Amniotic stem cell (primary cell): ENCODE results near the gene CHTF8.

Experiments used
- DNase-seq: peaks from one replicate; lab custom pipeline; 2025; lab: John Stamatoyannopoulos, UW

Gene CHTF8

DNA sequence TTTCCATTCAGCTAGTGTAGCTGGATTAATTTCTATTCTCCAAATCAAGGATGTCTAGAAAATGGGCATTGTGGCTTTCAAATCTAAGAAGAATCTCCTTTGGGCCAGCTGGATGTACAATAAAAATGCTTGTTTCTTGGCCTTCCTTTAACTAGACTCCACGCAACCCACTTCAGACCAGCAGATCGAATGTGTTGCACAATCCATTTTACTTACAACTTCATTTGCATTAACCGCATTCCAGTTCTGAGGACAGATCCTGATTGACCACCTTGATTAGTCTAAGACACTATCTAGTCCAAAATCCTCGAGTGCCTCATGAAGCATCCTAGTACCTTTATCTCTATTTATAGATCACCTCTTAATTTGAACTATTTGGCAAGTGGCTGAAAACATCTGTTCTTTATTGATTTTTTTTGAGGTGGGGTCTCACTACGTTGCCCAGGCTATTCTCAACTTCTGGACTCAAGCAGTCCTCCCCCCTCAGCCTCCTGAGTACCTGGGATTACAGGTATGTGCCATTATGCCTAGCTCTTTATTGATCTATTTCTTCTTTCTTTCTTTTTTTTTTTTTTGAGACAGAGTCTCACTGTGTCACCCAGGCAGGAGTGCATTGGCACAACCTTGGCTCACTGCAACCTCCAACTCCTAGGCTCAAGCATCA, 47.2 kb downstream of the CHTF8 start:
- no peak for DNase-seq

DNA sequence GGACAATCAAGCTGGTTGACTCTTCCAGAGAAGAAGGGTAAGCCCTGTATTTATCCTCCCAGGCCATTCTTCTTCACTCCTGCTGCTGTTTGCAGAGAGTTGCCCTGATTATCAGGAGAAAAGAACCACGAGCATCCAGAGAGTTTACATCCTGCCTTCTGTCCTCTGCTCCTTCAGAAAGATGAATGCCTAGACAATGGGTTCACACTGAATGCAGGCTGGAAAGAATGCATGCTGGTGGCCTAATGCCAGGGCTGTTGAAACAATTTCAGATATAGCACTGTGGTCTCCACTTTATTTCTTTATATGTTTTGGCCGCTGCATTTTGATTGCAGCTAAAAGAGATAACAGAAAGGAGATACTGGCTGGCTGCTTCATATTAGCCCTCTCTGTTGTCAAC, 48.1 kb downstream of the CHTF8 start:
- no peak for DNase-seq

DNA sequence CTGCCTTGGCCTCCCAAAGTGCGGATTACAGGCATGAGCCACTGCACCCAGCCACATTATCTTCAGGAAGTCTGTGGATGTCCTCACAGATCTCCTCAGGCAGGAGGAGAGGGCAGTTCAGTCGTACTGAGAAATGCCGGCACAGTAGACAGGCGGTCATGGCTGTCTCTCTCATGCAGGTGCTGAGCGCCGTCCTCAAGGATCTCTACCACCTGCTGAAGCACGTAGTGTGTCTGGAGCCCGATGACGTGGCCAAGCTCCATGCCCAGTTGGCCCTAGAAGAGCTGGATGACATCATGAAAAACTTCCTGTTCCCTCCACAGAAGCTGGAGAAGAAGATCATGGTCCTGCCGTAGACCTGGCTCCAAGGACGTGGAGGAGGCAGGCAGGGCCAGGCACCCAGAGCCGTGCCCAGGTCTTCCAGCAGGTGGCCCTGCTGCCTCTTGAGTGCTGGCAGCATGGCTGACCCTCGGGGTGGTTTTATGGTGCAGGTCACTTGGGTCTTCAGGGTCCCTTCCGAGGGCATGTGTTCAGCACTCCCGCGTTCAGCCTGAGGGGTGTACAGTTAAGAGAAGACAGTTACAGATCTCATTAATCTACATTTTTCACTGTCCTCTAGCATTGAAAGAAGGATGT, 49.0 kb downstream of the CHTF8 start:
- no peak for DNase-seq

DNA sequence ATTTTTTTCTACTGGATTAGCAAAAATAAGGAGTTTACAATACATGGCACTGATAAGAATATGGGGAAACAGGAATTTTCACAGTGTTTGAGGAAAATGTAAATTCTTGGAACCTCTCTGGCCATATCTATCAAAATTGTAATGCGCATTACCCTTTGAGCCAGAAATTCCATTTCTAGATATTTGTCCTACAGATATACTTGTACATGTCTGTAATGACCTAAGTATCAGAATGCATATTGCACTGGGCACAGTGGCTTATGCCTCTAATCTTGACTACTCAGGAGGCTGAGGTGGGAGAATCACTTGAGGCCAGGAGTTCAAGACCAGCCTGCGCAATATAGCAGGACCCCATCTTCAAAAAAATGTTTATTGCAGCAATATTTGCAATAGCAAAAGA, 52.7 kb downstream of the CHTF8 start:
- no peak for DNase-seq

DNA sequence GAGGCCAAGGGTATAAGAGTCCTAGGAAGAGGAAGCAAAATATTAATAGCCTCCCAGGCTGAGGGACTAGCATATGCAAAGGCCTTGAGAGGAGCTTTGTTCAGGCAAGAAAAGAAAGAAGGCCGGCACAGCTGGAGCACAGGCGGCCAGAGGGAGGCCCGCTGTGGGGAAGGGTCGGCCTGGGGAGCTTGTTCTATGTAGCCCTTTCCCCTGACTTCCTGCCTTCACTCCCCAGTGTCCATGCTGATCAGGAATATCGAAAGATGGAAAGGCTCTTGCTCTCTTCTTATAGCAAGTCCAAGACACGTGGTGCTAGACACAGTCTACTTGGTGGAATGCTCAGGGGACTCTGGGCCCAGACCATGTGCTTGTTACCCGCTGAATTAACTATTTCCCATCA, 54.3 kb downstream of the CHTF8 start:
- no peak for DNase-seq

DNA sequence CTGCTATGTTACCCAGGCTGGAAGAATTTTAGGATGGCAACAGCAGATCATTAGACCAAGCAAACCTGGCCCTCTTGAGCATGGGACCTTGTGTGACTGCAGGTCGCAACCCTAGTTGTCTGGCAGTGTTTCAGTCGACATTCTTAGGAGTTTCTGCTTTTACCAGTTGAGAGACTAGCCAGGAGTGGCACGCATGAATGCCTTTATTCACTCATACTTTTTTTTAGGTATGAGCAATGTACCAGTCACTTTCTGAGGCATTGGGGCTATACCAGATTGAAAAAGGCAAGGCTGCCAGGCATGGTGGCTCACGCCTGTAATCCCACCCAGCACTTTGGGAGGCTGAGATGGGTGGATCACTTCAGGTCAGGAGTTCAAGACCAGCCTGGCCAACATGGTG, 55.1 kb downstream of the CHTF8 start:
- DNase-seq, result peak; percentile 38

DNA sequence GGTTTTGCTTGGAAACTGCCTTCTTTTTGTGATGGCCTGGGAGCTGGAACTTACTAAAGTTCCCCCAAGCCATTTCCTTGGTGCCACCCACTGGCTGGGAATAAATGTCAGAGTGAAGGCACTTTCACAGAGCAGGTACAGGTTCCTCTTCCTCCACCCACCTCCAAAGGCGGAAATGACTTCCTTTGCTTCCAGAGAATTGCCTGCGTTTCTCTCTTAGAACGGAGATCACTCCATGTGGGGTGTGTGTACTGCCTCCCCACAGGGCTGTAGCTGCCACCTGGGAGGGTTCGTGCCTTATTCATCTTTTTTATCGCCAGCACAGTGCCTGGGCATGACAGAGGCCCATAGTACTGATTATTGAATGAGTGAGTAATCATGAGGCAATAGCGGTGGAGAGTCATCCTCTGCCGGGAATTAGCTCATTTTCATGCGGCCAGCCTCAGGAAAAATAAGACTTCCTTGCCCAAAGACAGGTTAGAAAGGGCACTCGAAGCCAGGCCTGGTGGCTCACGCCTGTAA, 59.1 kb downstream of the CHTF8 start:
- DNase-seq, result peak; percentile 73

DNA sequence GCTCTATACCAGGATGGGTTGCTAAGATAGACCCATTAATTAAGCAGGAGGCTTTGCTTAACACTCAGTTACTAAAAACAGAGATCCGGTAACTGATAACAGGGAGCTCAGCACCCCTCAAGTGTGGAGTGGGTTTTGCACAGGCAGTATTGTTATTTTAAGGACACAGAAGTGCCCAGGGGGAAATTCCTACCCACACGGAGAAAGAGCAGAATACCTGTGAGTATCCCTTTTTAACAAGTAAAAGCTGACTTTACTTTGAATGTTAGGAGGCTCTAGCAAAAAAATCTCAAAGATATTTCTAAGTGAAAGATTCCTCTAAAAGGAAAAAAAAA, 59.8 kb downstream of the CHTF8 start:
- no peak for DNase-seq

DNA sequence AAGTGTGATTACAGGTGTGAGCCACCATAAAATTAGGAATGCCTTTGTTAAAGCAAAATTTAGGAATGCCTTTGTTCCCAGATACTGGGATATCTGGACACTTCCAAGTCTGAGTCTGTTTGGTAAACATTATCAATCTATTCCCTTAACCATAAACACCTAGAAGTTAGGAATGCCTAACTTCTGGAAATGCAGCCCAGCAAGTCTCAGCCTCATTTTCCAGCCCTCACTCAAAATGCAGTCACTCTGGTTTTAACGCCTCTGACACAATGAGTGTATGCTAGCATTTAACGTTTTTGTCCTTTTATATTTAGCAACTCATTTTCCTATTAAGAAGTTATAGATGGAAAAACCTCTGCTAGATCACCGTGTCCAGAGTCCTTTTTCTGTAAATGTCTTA, 61.4 kb downstream of the CHTF8 start:
- DNase-seq, result no peak

DNA sequence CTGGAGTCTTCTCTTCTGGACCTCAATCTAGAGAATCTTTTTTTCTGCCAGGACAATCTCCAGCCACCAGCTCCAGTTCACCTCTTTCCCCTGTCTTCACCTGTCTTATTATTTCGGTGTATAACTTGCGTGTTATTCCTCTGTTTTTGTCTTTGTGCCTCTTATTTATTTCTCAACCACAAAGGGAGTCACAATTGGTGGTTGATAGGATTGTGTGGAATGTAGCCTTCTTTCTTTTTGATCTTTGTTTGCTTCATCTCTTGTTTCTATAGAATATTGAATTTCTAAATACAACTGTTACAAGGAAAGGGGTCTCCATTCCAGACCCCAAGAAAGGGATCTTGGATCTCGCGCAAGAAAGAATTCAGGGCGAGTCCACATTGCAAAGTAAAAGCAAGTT, 62.9 kb downstream of the CHTF8 start:
- DNase-seq, result no peak
